KMS-11 (cell line): ENCODE results near the gene LHB.

Experiments used
- H2AFZ ChIP-seq: fragments of 200-600 bp; sonication (generic); 2 replicates; pipeline ENCODE4 v1.6.1; 2016; ENCODE audit warnings: antibody characterized with exemption, mixed run types, low read depth
- H3K27ac ChIP-seq: fragments of 200-600 bp; sonication (generic); 2 replicates; pipeline ENCODE4 v1.6.1; 2016; ENCODE audit warnings: mild to moderate bottlenecking, mixed run types
- H3K27me3 ChIP-seq: fragments of 200-600 bp; sonication (generic); 2 replicates; pipeline ENCODE4 v1.6.1; 2017; ENCODE audit warnings: mild to moderate bottlenecking, low read depth, mixed run types, moderate library complexity; ENCODE audit not compliant: insufficient read depth
- H3K36me3 ChIP-seq: fragments of 200-600 bp; sonication (generic); 2 replicates; pipeline ENCODE4 v1.6.1; 2017; ENCODE audit warnings: mild to moderate bottlenecking, mixed run types; ENCODE audit not compliant: insufficient read depth
- H3K4me1 ChIP-seq: fragments of 200-600 bp; sonication (generic); 2 replicates; pipeline ENCODE4 v1.6.1; 2016; ENCODE audit warnings: mild to moderate bottlenecking, low read depth, mixed run types; ENCODE audit not compliant: poor library complexity, severe bottlenecking
- H3K4me2 ChIP-seq: fragments of 200-600 bp; sonication (generic); 2 replicates; pipeline ENCODE4 v1.7.0; 2016; ENCODE audit warnings: mild to moderate bottlenecking, mixed run types
- H3K4me3 ChIP-seq: fragments of 200-600 bp; sonication (generic); IDR thresholded peaks from 2 replicates; pipeline ENCODE4 v1.6.1; 2017; ENCODE audit warnings: low read depth, low read length, mixed read lengths; ENCODE audit not compliant: insufficient read depth
- H3K79me2 ChIP-seq: fragments of 200-600 bp; sonication (generic); 2 replicates; pipeline ENCODE4 v1.6.1; 2016; ENCODE audit warnings: low read depth, mixed run types; ENCODE audit not compliant: insufficient read depth
- H3K9ac ChIP-seq: fragments of 200-600 bp; sonication (generic); 2 replicates; pipeline ENCODE4 v1.6.1; 2016; ENCODE audit warnings: mild to moderate bottlenecking, mixed run types
- H4K20me1 ChIP-seq: fragments of 200-600 bp; sonication (generic); 2 replicates; pipeline ENCODE4 v1.6.1; 2016; ENCODE audit warnings: mild to moderate bottlenecking, mixed run types; ENCODE audit not compliant: insufficient read depth
- CTCF ChIP-seq: fragments of 200-600 bp; sonication (generic); conservative IDR thresholded peaks from 2 replicates; pipeline ENCODE4 v1.6.1; 2017; ENCODE audit warnings: low read depth, mild to moderate bottlenecking, antibody characterized with exemption, low read length, moderate library complexity, mixed read lengths

Gene LHB

GRCh38 chr19:48991011-48991609, 25.8 kb downstream of the LHB start:
- Histone ChIP-seq H3K36me3 (no peaks in the 10 kb centered on the region), H3K4me2 (no peak overlapping the region; the same call in 1 of the 2 replicates), H3K79me2 (peaks cover 45% of the 10 kb centered on the region), H2AFZ (no peak overlapping the region), H3K9ac (no peak overlapping the region), H3K4me1 (peaks cover 16% of the 10 kb centered on the region), H3K4me3 (no peak overlapping the region), H4K20me1 (no peaks in the 10 kb centered on the region), H3K27me3 (no peaks in the 10 kb centered on the region), H3K27ac (no peak overlapping the region)
- no peak for TF ChIP-seq CTCF

- Histone ChIP-seq H3K4me3 (no peak overlapping the region), H3K4me2 (no peak overlapping the region), H3K79me2 (peaks cover 38% of the 10 kb centered on the region), H2AFZ (no peak overlapping the region), H3K9ac (no peak overlapping the region), H3K4me1 (peaks cover 15% of the 10 kb centered on the region), H3K27me3 (no peaks in the 10 kb centered on the region), H4K20me1 (no peaks in the 10 kb centered on the region), H3K27ac (no peak overlapping the region), H3K36me3 (no peaks in the 10 kb centered on the region)
- no peak for TF ChIP-seq CTCF
These were observed 26.5 kb downstream of the LHB start for GRCh38 chr19:48990400-48990799.

GRCh38 chr19:48989701-48990291, 27.1 kb downstream of the LHB start:
- Histone ChIP-seq H3K4me2 (no peak overlapping the region), H2AFZ (no peak overlapping the region), H3K27ac (no peak overlapping the region), H3K9ac (no peak overlapping the region), H3K79me2 (peaks cover 32% of the 10 kb centered on the region), H3K4me1 (peaks cover 9% of the 10 kb centered on the region), H3K4me3 (no peak overlapping the region), H3K36me3 (no peaks in the 10 kb centered on the region), H4K20me1 (no peaks in the 10 kb centered on the region), H3K27me3 (no peaks in the 10 kb centered on the region)
- no peak for TF ChIP-seq CTCF

- no peaks in the 10 kb centered on the region for H3K36me3 ChIP-seq
- TF ChIP-seq CTCF, result no peak
These were observed 28.0 kb downstream of the LHB start for GRCh38 chr19:48988860-48989259.

More at GRCh38 chr19:48988860-48989259, 28.0 kb downstream of the LHB start:
- Histone ChIP-seq H3K4me2 (no peak overlapping the region), H3K4me1 (peaks cover 5% of the 10 kb centered on the region), H4K20me1 (no peaks in the 10 kb centered on the region), H3K27ac (no peak overlapping the region), H3K79me2 (peaks cover 23% of the 10 kb centered on the region), H3K4me3 (no peak overlapping the region), H2AFZ (no peak overlapping the region), H3K27me3 (no peaks in the 10 kb centered on the region), H3K9ac (no peak overlapping the region)
